Fibroblast of lung (primary cell): Measurements from ENCODE around the gene ASCC3. TPM values are rescaled to one million over a fixed set of nuclear protein-coding genes. Genes with fewer than 3 reads are reported as not detected.

Experiments
- DNase-seq, 2 donors: peaks; one replicate each; pipeline versions ENCODE4 v3.0.0 to v3.0.0-alpha.2; 2010; ENCODE audit warnings: low read depth in 2 of 2
- H2AFZ ChIP-seq: 2 replicates; pipeline ENCODE4 v1.5.1; 2012; ENCODE audit warnings: low read length, control low read depth, inconsistent platforms
- H3K27ac ChIP-seq: 2 replicates; pipeline ENCODE4 v1.5.1; 2011; ENCODE audit warnings: low read length, control low read depth; ENCODE audit not compliant: insufficient read depth
- H3K27me3 ChIP-seq: 2 replicates; pipeline ENCODE4 v1.5.1; 2011; ENCODE audit warnings: mild to moderate bottlenecking, low read length; ENCODE audit not compliant: control insufficient read depth, insufficient read depth
- H3K36me3 ChIP-seq: 2 replicates; pipeline ENCODE4 v1.5.1; 2011; ENCODE audit warnings: low read length; ENCODE audit not compliant: control insufficient read depth, insufficient read depth
- H3K4me1 ChIP-seq: 2 replicates; pipeline ENCODE4 v1.5.1; 2011; ENCODE audit warnings: low read length; ENCODE audit not compliant: control insufficient read depth, insufficient read depth; ENCODE audit errors: extremely low read depth
- H3K4me2 ChIP-seq: 2 replicates; pipeline ENCODE4 v1.5.1; 2011; ENCODE audit warnings: low read length, control low read depth; ENCODE audit not compliant: insufficient read depth; ENCODE audit errors: extremely low read depth
- H3K4me3 ChIP-seq, 4 experiments: fragments of 200-600 bp in 1 of 4; sonication (generic) in 1 of 4; replicated peaks in 1 of 4; 2 replicates each; pipeline ENCODE4 v1.5.1; 2011 to 2016; ENCODE audit warnings: low read length in 4 of 4, low read depth in 3 of 4, mild to moderate bottlenecking in 3 of 4, control low read depth in 2 of 4, inconsistent platforms in 1 of 4, mixed read lengths in 1 of 4; ENCODE audit not compliant: insufficient read depth in 1 of 4; ENCODE audit errors: control extremely low read depth in 1 of 4
- H3K79me2 ChIP-seq: 2 replicates; pipeline ENCODE4 v1.5.1; 2012; ENCODE audit warnings: mild to moderate bottlenecking, low read length, inconsistent platforms; ENCODE audit not compliant: control insufficient read depth, insufficient read depth
- H3K9ac ChIP-seq: 2 replicates; pipeline ENCODE4 v1.5.1; 2011; ENCODE audit warnings: mild to moderate bottlenecking, low read length, control low read depth; ENCODE audit not compliant: insufficient read depth
- H3K9me3 ChIP-seq: 2 replicates; pipeline ENCODE4 v1.5.1; 2012; ENCODE audit warnings: low read depth, low read length; ENCODE audit not compliant: control insufficient read depth, insufficient read depth
- H4K20me1 ChIP-seq: 2 replicates; pipeline ENCODE4 v1.5.1; 2011; ENCODE audit warnings: low read length; ENCODE audit not compliant: control insufficient read depth, insufficient read depth; ENCODE audit errors: extremely low read depth
- CTCF ChIP-seq, 2 donors: IDR thresholded peaks in 1 of 2; conservative IDR thresholded peaks in 1 of 2; 1 replicate in 1 of 2; 2 replicates in 1 of 2; pipeline ENCODE4 v1.5.1; 2011 to 2012; ENCODE audit warnings: low read length in 2 of 2, control low read depth in 1 of 2, inconsistent platforms in 1 of 2, low read depth in 1 of 2, mild to moderate bottlenecking in 1 of 2
- EZH2 ChIP-seq: IDR thresholded peaks from 2 replicates; pipeline ENCODE4 v1.5.1; 2012; ENCODE audit warnings: low read length, control low read depth, mild to moderate bottlenecking; ENCODE audit errors: missing control alignments
- polyA plus RNA-seq, 2 donors: library from polyadenylated mRNA; depleted of rRNA in 1 of 2; stranded (reverse) in 1 of 2; unstranded in 1 of 2; fragments of >200 nt; gene quantifications; 2 replicates each; pipeline ENCODE4 v1.2.1, GENCODE V29; 2011 to 2012; ENCODE audit warnings: missing spikeins in 1 of 2
- total RNA-seq: library from RNA; depleted of rRNA; stranded (reverse); fragments of >200 nt; gene quantifications from 2 replicates; pipeline ENCODE4 v1.2.1, GENCODE V29; 2014

ASCC3 gene
- total and polyA plus RNA-seq, 2 donors (not counting 1 experiment from before 2014, with no cell fraction given): 36.2 to 75.3 TPM

GRCh38 chr6:100923481-100924165 lies 42.5 kb upstream of the ASCC3 start:
- H3K4me2 ChIP-seq: no peak overlapping the region
- no peaks in the 10 kb centered on the region for H3K27me3 ChIP-seq
- no peak overlapping the region for H2AFZ ChIP-seq
- TF ChIP-seq CTCF (conservative IDR thresholded peaks at IDR 0.05 in 1 of 2, IDR thresholded peaks at IDR 0.05 in 1 of 2; ENCODE audit: low read depth in 1 of 2, low read length in 2 of 2): no peak
- no peak for TF ChIP-seq EZH2
- no peak overlapping the region for H3K9ac ChIP-seq
- H3K36me3 ChIP-seq: no peaks in the 10 kb centered on the region
- no peaks in the 10 kb centered on the region for H3K79me2 ChIP-seq
- no peaks in the 10 kb centered on the region for H3K9me3 ChIP-seq
- no peak overlapping the region for H3K27ac ChIP-seq
- H4K20me1 ChIP-seq: no peaks in the 10 kb centered on the region
- no peaks in the 10 kb centered on the region for H3K4me1 ChIP-seq
- no peak for DNase-seq
- no peak overlapping the region for H3K4me3 ChIP-seq

- no peaks in the 10 kb centered on the region for H3K79me2 ChIP-seq
- no peaks in the 10 kb centered on the region for H4K20me1 ChIP-seq
- no peak for TF ChIP-seq EZH2
- no peak for TF ChIP-seq CTCF (conservative IDR thresholded peaks at IDR 0.05 in 1 of 2, IDR thresholded peaks at IDR 0.05 in 1 of 2; ENCODE audit: low read depth in 1 of 2, low read length in 2 of 2)
Measured at GRCh38 chr6:100920028-100920605, 39.0 kb upstream of the ASCC3 start.

GRCh38 chr6:100918152-100918551 lies 37.0 kb upstream of the ASCC3 start:
- Histone ChIP-seq H3K4me2 (no peak overlapping the region), H2AFZ (no peak overlapping the region), H3K79me2 (no peaks in the 10 kb centered on the region), H3K9ac (no peak overlapping the region), H3K27ac (no peak overlapping the region), H3K9me3 (no peaks in the 10 kb centered on the region), H3K36me3 (no peaks in the 10 kb centered on the region), H3K4me1 (no peaks in the 10 kb centered on the region), H3K27me3 (no peaks in the 10 kb centered on the region), H4K20me1 (no peaks in the 10 kb centered on the region), H3K4me3 (no peak overlapping the region)
- DNase-seq: no peak
- TF ChIP-seq CTCF (conservative IDR thresholded peaks at IDR 0.05 in 1 of 2, IDR thresholded peaks at IDR 0.05 in 1 of 2; ENCODE audit: low read depth in 1 of 2, low read length in 2 of 2) (no peak), EZH2 (no peak)

More at GRCh38 chr6:100920028-100920605, 39.0 kb upstream of the ASCC3 start:
- no peak overlapping the region for H3K9ac ChIP-seq
- H3K4me1 ChIP-seq: no peaks in the 10 kb centered on the region
- no peak overlapping the region for H2AFZ ChIP-seq
- no peak overlapping the region for H3K4me2 ChIP-seq
- no peaks in the 10 kb centered on the region for H3K27me3 ChIP-seq
- no peak overlapping the region for H3K27ac ChIP-seq
- no peaks in the 10 kb centered on the region for H3K36me3 ChIP-seq
- no peaks in the 10 kb centered on the region for H3K9me3 ChIP-seq
- no peak for DNase-seq
- no peak overlapping the region for H3K4me3 ChIP-seq
